A673 (cell line): ENCODE results near the gene NOP14. TPM values are rescaled to one million over a fixed set of nuclear protein-coding genes. Genes with fewer than 3 reads are reported as not detected.

Experiments used
- BruUV-seq: library from RNA; stranded (reverse); fragments of 400-500 nt; replicated peaks from 2 replicates; lab custom pipeline; 2021; lab: Mats Ljungman, UMichigan
- CTCF ChIA-PET: fragments of 300-600 bp; sonication (Branson Sonifier 250); formaldehyde crosslinking; loops from one replicate; lab custom pipeline; 2022; ENCODE audit warnings: antibody characterized with exemption; lab: Charles Lee
- POLR2A ChIA-PET: fragments of 300-600 bp; sonication (Branson Sonifier 250); formaldehyde crosslinking; loops from one replicate; lab custom pipeline; 2022; ENCODE audit warnings: antibody characterized with exemption; ENCODE audit not compliant: low non-redundant PET; lab: Charles Lee
- DNase-seq: peaks from one replicate; pipeline ENCODE4 v3.0.0-alpha.2; 2015; ENCODE audit warnings: low spot score
- H3K27ac ChIP-seq: fragments of 200-600 bp; sonication (generic); 2 replicates; pipeline ENCODE4 v1.5.1; 2016; ENCODE audit warnings: mixed run types, low read depth, mild to moderate bottlenecking, mixed read lengths, antibody characterized with exemption, low read length; ENCODE audit not compliant: poor library complexity, severe bottlenecking
- H3K27me3 ChIP-seq: fragments of 200-600 bp; sonication (generic); replicated peaks from 2 replicates; pipeline ENCODE4 v1.6.1; 2017; ENCODE audit warnings: mixed run types, low read depth, mild to moderate bottlenecking, mixed read lengths, antibody characterized with exemption, low read length; ENCODE audit not compliant: insufficient read depth, poor library complexity
- H3K36me3 ChIP-seq: fragments of 200-600 bp; sonication (generic); 2 replicates; pipeline ENCODE4 v1.6.1; 2016; ENCODE audit warnings: mixed run types, mild to moderate bottlenecking, mixed read lengths, antibody characterized with exemption, low read length; ENCODE audit not compliant: insufficient read depth, poor library complexity, severe bottlenecking
- H3K4me1 ChIP-seq: fragments of 200-600 bp; sonication (generic); 2 replicates; pipeline ENCODE4 v1.6.1; 2017; ENCODE audit warnings: mixed run types, mild to moderate bottlenecking, mixed read lengths, antibody characterized with exemption, low read length; ENCODE audit not compliant: insufficient read depth, poor library complexity, severe bottlenecking
- H3K4me3 ChIP-seq: fragments of 200-600 bp; sonication (generic); 2 replicates; pipeline ENCODE4 v1.5.1; 2016; ENCODE audit warnings: low read depth, mixed run types, mild to moderate bottlenecking, mixed read lengths, low read length; ENCODE audit not compliant: poor library complexity, severe bottlenecking
- H3K9me3 ChIP-seq: fragments of 200-600 bp; sonication (generic); 2 replicates; pipeline ENCODE4 v1.6.1; 2016; ENCODE audit warnings: mixed run types, low read depth, mild to moderate bottlenecking, mixed read lengths, antibody characterized with exemption, low read length; ENCODE audit not compliant: poor library complexity, severe bottlenecking
- EZH2 ChIP-seq: fragments of 200-600 bp; sonication (generic); IDR thresholded peaks from 2 replicates; pipeline ENCODE4 v1.6.1; 2017; ENCODE audit warnings: borderline replicate concordance, low read depth, mild to moderate bottlenecking, mixed read lengths, antibody characterized with exemption, low read length; ENCODE audit not compliant: poor library complexity, severe bottlenecking
- intact Hi-C: fragments of 100-400 bp; cut with micrococcal nuclease; formaldehyde crosslinking; loops from one replicate; pipeline ENCODE4 v1.10.0; 2022; ENCODE audit not compliant: unreplicated experiment
- total RNA-seq: library from RNA; stranded (reverse); gene quantifications from 2 replicates; pipeline ENCODE4 v1.2.3, GENCODE V29; 2021
- TF ChIP-seq, protein P1 (sequence below): fragments of 300-800, 200-600 bp; sonication (generic); conservative IDR thresholded peaks from 2 replicates; pipeline ENCODE4 v1.5.1; 2017; ENCODE audit warnings: low read depth, mild to moderate bottlenecking, antibody characterized with exemption, low read length, moderate library complexity, mixed read lengths

Gene NOP14
- total RNA-seq, 1 experiment from 2014 or later: 69.9 TPM

DNA sequence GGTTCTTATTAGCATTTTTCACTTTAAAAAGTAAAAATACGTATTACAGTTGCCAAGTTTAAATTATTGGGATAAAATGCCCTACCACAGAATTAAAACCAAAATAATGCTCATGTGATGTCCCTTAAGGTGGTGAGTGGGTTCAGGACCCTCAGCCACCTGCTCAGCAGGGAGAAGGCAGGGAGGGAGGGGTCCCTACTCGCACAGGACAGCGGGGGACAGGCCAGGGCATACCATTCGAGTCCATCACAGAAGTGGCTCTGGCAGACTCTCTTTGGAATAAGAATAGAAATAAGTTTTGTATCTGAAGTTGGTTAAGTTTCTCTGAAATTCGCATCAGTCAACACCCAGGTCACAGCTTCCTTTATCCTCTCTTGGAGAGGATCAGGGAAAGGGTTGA is 37.7 kb downstream of the NOP14 start:
- Histone ChIP-seq H3K4me1 (no peaks in the 10 kb centered on the region), H3K9me3 (no peaks in the 10 kb centered on the region), H3K27me3 (no peaks in the 10 kb centered on the region), H3K4me3 (no peak overlapping the region), H3K27ac (no peak overlapping the region), H3K36me3 (peaks cover 37% of the 10 kb centered on the region)
- ChIA-PET CTCF (no interaction called here), POLR2A (no interaction called here)
- no peak for TF ChIP-seq EZH2
- TF ChIP-seq, protein P1, sequence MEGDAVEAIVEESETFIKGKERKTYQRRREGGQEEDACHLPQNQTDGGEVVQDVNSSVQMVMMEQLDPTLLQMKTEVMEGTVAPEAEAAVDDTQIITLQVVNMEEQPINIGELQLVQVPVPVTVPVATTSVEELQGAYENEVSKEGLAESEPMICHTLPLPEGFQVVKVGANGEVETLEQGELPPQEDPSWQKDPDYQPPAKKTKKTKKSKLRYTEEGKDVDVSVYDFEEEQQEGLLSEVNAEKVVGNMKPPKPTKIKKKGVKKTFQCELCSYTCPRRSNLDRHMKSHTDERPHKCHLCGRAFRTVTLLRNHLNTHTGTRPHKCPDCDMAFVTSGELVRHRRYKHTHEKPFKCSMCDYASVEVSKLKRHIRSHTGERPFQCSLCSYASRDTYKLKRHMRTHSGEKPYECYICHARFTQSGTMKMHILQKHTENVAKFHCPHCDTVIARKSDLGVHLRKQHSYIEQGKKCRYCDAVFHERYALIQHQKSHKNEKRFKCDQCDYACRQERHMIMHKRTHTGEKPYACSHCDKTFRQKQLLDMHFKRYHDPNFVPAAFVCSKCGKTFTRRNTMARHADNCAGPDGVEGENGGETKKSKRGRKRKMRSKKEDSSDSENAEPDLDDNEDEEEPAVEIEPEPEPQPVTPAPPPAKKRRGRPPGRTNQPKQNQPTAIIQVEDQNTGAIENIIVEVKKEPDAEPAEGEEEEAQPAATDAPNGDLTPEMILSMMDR: no peak
- no peak for DNase-seq
- no TSS peak for BruUV-seq
- intact Hi-C loops: no loop called here

DNA sequence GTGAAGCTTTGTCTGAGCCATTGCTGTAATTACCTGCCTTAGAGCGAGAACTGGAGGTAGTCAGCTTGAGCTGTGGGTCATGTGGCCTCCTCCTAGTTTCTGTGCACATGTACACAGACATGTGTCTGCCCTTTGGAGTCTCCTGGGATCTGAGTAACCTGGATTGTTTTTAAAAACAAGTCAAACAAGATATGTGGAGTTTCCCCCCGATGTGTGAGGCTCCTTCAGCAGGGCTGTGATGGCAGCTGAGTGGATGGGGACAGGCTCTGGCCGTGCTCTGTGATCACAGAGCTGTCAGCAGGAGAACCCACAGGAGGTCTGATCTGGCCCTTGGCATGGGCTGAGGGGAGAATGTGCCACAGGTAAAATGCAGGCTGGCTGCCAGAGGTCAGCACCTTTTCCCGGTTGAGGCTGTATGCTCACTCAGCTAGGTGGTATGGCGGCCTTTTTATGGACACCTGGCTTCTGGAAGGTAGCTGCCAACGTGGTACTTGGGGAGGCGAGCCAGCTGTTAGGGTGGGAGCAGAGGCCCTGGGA is 38.4 kb downstream of the NOP14 start:
- Histone ChIP-seq H3K4me1 (no peaks in the 10 kb centered on the region), H3K27me3 (no peaks in the 10 kb centered on the region), H3K4me3 (no peak overlapping the region), H3K27ac (no peak overlapping the region), H3K9me3 (no peaks in the 10 kb centered on the region), H3K36me3 (peaks cover 32% of the 10 kb centered on the region)
- POLR2A ChIA-PET: no interaction called here
- TF ChIP-seq, protein P1: no peak
- TF ChIP-seq EZH2: no peak
- intact Hi-C loops: no loop called here
- no TSS peak for BruUV-seq
- DNase-seq: no peak
- CTCF ChIA-PET: no interaction called here

DNA sequence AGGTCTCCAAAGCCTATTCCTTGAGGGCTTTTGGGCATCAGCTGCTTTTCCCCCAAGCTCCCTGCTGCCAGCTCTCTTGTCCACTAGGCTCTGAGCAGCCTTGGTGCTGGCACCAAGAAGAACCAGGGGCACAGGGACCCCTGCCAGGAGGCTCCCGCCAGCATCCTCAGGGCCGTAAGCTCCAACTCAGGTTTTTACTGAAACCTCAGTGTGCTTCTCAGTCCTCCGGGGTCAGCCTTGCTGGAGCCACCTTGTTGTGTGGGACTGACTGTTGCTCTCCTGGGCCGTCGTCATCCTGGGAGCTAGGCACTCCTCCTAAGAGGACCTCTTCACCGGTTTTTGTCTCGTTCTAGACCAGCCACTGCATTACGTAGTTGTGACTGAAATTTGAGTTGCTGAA is 38.9 kb downstream of the NOP14 start:
- POLR2A ChIA-PET: no interaction called here
- Histone ChIP-seq H3K9me3 (no peaks in the 10 kb centered on the region), H3K4me1 (no peaks in the 10 kb centered on the region), H3K27me3 (no peaks in the 10 kb centered on the region), H3K27ac (no peak overlapping the region), H3K36me3 (peaks cover 26% of the 10 kb centered on the region), H3K4me3 (no peak overlapping the region)
- TF ChIP-seq EZH2: no peak
- TF ChIP-seq, protein P1: no peak
- CTCF ChIA-PET: no interaction called here
- no peak for DNase-seq
- no TSS peak for BruUV-seq
- intact Hi-C loops: no loop called here
